Left ventricle myocardium inferior (tissue), 1 donor: ENCODE results near the gene CTBP2. TPM values are rescaled to one million over a fixed set of nuclear protein-coding genes. Genes with fewer than 3 reads are reported as not detected.

ENCODE experiments used
- DNase-seq: peaks from one replicate; pipeline ENCODE4 v3.0.0-alpha.2; 2020
- H3K27ac ChIP-seq: fragments of 200-600 bp; replicated peaks from 2 replicates; pipeline ENCODE4 v1.8.0; 2021
- H3K27me3 ChIP-seq: fragments of 200-600 bp; 2 replicates; pipeline ENCODE4 v1.8.0; 2021; ENCODE audit warnings: low read depth
- H3K36me3 ChIP-seq: fragments of 200-600 bp; 2 replicates; pipeline ENCODE4 v1.8.0; 2021
- H3K4me1 ChIP-seq: fragments of 200-600 bp; 2 replicates; pipeline ENCODE4 v1.8.0; 2021
- H3K4me3 ChIP-seq: fragments of 200-600 bp; 2 replicates; pipeline ENCODE4 v1.8.0; 2021; ENCODE audit warnings: mild to moderate bottlenecking, moderate library complexity
- H3K9me3 ChIP-seq: fragments of 200-600 bp; replicated peaks from 2 replicates; pipeline ENCODE4 v1.8.0; 2021
- intact Hi-C: fragments of 100-400 bp; cut with micrococcal nuclease; formaldehyde crosslinking; loops from one replicate; pipeline ENCODE4 v1.11.0; 2022
- total RNA-seq: library from RNA; stranded (reverse); fragmentation: NEBNext Ultra II Directional; extraction: Animal tissue kit (Norgen Biotek cat#: 25700); gene quantifications from one replicate; pipeline ENCODE4 v1.2.1, GENCODE V29; 2021
- TF ChIP-seq, protein P1 (sequence below): fragments of 200-600 bp; IDR thresholded peaks from 2 replicates; pipeline ENCODE4 v1.8.0; 2021; ENCODE audit warnings: antibody characterized with exemption, mild to moderate bottlenecking, borderline replicate concordance
- donor health status: DM: no; HTN: yes; CAD: no; lungs with severe emphysema.

The CTBP2 gene
- total RNA-seq, 1 donor from 2014 or later, result 29.1 TPM

DNA sequence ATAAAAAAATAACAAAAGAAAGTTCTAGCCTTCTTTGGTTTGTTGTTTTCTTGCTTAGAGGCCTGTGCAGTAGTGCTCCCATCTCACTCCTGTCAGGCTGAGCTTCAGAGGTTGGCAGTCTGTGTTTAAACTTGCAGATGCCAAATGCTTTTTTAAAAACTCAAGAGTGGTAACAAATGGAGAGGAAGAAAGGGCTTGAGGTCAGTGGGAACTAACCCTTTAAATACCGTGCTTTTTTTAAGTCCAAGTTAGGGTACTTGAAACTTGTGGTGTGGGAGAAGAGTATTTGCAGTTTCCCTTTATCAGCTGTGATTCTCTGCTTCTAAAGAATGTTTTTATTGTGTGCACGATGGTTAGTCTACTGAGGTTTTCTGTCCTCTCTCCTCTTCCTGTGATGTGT lies 189.1 kb downstream of the CTBP2 start:
- peaks cover 54% of the 10 kb centered on the region for H3K36me3 ChIP-seq
- H3K9me3 ChIP-seq, result no peaks in the 10 kb centered on the region
- TF ChIP-seq, protein P1, sequence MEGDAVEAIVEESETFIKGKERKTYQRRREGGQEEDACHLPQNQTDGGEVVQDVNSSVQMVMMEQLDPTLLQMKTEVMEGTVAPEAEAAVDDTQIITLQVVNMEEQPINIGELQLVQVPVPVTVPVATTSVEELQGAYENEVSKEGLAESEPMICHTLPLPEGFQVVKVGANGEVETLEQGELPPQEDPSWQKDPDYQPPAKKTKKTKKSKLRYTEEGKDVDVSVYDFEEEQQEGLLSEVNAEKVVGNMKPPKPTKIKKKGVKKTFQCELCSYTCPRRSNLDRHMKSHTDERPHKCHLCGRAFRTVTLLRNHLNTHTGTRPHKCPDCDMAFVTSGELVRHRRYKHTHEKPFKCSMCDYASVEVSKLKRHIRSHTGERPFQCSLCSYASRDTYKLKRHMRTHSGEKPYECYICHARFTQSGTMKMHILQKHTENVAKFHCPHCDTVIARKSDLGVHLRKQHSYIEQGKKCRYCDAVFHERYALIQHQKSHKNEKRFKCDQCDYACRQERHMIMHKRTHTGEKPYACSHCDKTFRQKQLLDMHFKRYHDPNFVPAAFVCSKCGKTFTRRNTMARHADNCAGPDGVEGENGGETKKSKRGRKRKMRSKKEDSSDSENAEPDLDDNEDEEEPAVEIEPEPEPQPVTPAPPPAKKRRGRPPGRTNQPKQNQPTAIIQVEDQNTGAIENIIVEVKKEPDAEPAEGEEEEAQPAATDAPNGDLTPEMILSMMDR, result no peak
- H3K27me3 ChIP-seq, result no peaks in the 10 kb centered on the region
- H3K4me3 ChIP-seq, result no peak overlapping the region
- intact Hi-C loops, result no loop called here
- peak overlapping the region; percentile 66 for H3K27ac ChIP-seq
- DNase-seq, result no peak
- H3K4me1 ChIP-seq, result peaks cover 38% of the 10 kb centered on the region

DNA sequence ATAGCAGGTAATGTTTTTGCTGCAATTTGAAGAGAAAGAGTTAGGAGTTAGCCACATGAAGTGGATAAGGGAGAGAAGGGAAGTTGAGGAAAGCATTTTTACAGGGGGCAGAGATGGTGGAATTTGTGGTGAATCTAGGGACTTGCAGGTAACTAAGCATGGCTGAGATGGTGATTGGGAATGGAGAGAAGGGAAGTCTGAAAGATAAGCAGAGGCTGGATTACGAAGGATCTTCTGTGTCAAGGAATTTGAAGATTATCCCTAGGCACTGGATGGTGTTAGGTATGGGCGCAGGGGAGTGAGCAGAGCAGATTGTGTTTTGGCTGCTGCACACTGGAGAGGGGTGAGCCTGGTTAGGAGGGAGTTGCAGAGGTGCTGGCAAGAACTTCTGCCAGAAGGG lies 193.1 kb downstream of the CTBP2 start:
- Histone ChIP-seq H3K9me3 (no peaks in the 10 kb centered on the region), H3K27me3 (no peaks in the 10 kb centered on the region), H3K4me3 (no peak overlapping the region), H3K27ac (no peak overlapping the region), H3K4me1 (peaks cover 42% of the 10 kb centered on the region), H3K36me3 (peaks cover 23% of the 10 kb centered on the region)
- TF ChIP-seq, protein P1, result no peak
- DNase-seq, result no peak
- intact Hi-C loops, result no loop called here

DNA sequence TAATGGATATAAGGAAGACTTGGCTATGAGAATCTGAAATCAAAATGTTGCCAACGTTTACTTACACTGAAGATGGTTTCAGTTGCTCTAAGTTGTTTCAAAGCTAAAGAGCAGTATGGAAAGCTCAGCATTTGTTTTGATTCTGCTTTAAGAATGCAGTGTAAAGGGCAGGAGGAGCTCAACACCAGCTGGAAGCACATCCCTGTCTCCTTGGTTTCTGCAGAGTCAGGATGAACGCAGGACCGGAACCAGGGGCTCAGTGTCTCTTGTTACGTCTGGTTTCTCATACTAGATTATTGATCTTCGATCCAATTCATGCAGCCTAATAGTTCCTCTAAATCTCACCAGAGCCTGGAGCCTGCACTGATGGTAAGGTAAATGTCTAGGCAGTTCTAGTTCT lies 194.4 kb downstream of the CTBP2 start:
- intact Hi-C loops, result no loop called here
- TF ChIP-seq, protein P1, result no peak
- Histone ChIP-seq H3K9me3 (no peaks in the 10 kb centered on the region), H3K4me1 (peaks cover 41% of the 10 kb centered on the region), H3K27me3 (no peaks in the 10 kb centered on the region), H3K27ac (no peak overlapping the region), H3K36me3 (peaks cover 23% of the 10 kb centered on the region), H3K4me3 (no peak overlapping the region)
- no peak for DNase-seq

DNA sequence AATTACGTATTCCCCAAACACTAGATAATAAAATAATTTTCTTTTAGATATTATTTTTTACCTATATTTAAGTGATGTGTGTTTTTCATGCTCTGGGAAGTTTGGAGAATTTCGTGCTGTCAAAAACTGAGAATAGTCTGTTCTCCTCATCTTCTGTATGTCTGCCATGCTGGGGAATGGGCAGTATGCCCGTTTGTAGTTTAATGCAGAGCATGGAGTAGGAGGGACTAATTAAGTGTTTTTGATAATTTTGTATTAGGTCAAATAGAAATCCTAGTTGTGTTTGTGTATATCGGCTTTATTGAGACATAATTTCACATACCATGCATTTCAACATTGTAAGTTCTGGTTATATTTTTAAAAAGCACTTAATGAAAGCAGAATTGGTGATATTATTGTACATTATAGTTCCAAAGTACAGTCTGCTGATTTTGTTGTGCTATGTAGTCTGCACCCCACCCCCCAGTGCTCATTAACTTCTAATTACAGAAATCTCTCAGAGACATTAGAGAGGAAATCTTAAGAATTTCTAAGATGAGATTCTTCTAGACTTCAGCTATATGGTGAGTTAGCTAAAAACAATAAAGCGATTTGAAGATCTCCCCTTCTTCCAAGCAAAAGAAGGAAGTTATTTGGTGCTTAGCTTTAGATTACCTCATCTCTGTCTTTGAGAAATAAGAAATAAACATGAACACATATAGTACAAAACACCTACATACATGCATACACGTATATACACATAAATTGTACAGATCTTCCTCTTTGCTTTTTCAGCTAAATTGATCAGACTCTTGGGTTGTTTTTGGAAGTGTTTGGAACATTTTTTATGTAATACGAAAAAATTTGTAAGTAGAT lies 196.3 kb downstream of the CTBP2 start:
- intact Hi-C loops, result no loop called here
- H3K4me1 ChIP-seq, result peaks cover 33% of the 10 kb centered on the region
- no peaks in the 10 kb centered on the region for H3K27me3 ChIP-seq
- peaks cover 22% of the 10 kb centered on the region for H3K36me3 ChIP-seq
- H3K4me3 ChIP-seq, result no peak overlapping the region
- H3K27ac ChIP-seq, result no peak overlapping the region
- DNase-seq, result no peak
- TF ChIP-seq, protein P1, result no peak
- H3K9me3 ChIP-seq, result no peaks in the 10 kb centered on the region

DNA sequence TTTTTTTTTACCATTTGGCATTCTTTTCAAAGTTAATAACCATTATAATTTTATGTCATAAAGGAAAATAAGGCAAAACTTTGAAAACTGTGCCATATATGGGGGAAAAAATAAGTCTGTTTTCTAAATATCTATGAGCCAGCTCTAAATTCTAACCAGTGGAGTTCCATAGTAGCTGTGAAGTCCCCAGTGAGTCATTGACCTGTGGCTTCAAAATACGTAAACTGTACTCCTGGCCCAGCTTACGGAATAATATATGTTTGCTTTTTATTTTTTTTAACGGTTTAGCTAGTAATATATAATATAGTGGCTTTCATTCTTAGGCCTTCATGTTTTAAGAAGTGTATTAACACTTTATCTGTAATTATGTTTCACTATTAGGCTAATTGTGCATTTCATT lies 197.9 kb downstream of the CTBP2 start:
- no peak for DNase-seq
- TF ChIP-seq, protein P1, result no peak
- intact Hi-C loops, result no loop called here
- Histone ChIP-seq H3K4me1 (peaks cover 31% of the 10 kb centered on the region), H3K4me3 (no peak overlapping the region), H3K27me3 (no peaks in the 10 kb centered on the region), H3K9me3 (no peaks in the 10 kb centered on the region), H3K36me3 (peaks cover 13% of the 10 kb centered on the region), H3K27ac (no peak overlapping the region)
